Measurements from ENCODE around the gene OR7G2.

The OR7G2 gene

DNA sequence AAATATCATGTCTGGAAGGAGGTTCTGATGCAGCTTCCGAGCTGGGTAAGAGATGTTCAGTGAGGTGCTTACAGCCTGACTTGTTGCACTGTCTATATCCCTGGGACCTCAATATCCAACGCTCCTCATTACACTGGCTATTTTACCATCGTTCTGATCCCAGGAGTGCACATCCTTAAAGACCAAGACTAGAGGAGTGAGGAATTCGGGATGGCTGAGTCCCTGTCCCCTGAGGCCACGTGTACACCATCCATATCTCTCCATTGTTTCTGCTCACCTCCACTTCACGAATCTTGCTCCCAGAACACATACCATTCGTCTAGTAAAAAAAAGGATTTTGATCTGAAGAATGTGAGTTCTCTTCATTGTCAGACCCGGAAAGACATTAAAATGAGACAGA lies at the start of gene OR7G2:
Gene OR7G2 (minus strand): TSS at position 101 of the 400 bp plus-strand sequence. CDS start 4,232 bp downstream, outside the sequence.
- DNase-seq: no peak

- no peak for DNase-seq
Measured at GRCh38 chr19:9156304-9156703, 49.0 kb upstream of the OR7G2 start.

GRCh38 chr19:9155591-9155990 lies 48.3 kb upstream of the OR7G2 start:
- DNase-seq: no peak

DNA sequence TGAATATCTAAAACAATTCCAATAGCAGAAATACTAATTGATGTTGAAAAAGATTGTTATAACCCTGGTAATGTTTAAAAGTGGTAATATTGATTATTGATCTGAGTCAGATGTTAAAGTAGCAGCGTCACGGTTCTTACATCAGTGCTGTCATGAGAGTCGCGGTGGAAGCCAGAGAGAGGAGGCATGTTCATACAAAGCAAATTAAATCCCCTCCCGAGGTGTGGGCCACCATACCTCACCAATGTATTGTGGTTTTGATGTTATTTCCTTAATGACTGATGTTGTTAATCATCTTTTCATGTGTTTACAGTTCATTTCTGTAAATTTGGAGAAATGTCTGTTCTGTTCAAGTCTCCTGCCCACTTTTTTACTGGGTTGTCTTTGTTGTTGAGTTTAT lies 44.1 kb upstream of the OR7G2 start:
- DNase-seq: no peak

- no peak for DNase-seq
Measured at GRCh38 chr19:9150650-9151049, 43.4 kb upstream of the OR7G2 start.

DNA sequence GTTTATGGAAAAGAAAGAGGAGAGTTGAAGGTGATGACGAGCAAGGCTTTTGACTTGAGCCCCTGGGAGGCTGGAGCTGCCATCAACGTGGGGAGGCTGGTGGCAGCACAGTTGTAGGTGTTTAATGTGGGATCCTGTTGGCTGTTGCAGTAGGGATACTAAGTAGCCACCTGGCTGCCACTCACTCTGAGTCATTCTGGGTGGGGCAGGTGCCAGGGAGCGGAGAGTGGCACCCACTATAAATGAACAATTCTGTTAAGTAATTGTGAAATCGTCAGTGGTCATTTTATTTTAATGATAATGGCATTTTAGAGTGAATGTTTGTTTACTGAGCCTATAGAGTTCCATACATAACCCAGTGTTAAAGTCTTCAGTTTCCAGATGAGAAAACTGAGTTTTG lies 42.7 kb upstream of the OR7G2 start:
- no peak for DNase-seq

- no peak for DNase-seq
Measured at GRCh38 chr19:9148697-9149096, 41.4 kb upstream of the OR7G2 start.

DNA sequence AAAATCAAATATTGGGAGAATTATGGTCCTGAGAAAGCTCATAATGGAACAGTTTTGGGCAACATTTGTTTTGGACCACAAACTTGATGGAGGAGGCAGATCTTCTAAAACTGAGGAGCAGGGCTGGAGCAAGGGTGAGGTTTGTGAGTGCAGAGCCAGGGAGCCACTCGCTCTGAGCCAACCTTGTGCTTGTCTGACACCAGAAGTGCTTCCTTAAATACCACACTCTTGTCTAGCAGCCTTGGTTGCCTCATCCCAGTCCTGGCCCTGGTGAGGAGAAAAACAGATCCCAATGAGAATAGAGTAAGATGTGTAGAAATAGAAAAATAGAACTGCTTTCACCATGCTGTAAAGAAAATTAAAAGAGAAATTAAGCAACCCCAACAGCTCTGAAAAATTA lies 39.6 kb upstream of the OR7G2 start:
- no peak for DNase-seq

- no peak for DNase-seq
Measured at GRCh38 chr19:9144920-9145319, 37.6 kb upstream of the OR7G2 start.

- DNase-seq: peak; percentile 93
Measured at GRCh38 chr19:9140159-9140874, 33.0 kb upstream of the OR7G2 start, which contains the start of gene ZNF317. Gene ZNF317 (plus strand): TSS chr19:9140397. CDS start chr19:9156017, 15,620 bp downstream.

GRCh38 chr19:9139609-9140158 lies 32.4 kb upstream of the OR7G2 start:
- no peak for DNase-seq

- no peak for DNase-seq
Measured at GRCh38 chr19:9132422-9132821, 25.1 kb upstream of the OR7G2 start.

GRCh38 chr19:9130965-9131364 lies 23.7 kb upstream of the OR7G2 start:
- no peak for DNase-seq

DNA sequence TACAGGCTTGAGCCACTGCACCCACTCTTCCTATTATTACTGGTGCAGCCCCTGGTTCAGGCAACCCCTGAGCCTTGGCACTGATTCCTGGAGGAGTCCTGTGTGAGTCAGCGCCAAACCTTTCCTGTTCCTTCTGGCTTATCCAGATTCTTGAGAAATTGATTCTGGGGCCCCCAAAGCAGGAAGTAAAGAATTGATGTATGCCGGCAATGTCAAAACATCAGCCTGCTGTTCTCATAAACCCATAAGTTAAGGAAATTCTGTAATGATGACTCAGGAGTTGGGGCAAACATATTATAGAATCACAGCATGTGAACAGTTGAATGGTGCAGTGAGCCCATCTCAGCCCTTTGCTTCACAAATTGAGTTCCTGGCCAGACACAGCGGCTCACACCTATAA lies 20.9 kb upstream of the OR7G2 start:
- DNase-seq: no peak

DNA sequence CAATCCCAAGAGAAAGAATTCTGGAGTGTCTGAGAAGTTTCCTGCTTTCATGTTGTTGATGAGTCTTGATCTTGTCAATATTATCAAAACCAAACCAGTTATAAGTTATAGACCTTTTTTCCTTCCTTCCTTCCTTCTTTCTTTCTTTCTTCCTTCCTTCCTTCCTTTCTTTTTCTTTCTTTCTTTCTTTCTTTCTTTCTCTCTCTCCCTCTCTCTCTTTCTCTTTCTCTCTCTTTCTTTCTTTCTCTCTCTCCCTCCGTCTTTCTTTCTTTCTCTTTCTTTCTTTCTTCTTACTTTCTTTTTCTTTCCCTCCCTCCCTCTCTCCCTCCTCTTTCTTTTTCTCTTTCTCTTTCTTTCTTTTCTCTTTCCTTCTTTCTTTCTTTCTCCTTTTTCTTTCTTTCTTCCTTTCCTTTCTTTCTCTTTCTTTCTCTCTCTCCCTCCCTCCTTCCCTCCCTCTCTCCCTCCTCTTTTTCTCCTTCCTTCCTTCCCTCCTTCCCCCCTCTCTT lies 19.7 kb upstream of the OR7G2 start, which contains the start of gene OR7G3:
Gene OR7G3 (minus strand): TSS at position 51 of the 506 bp plus-strand sequence. CDS start 0 bp downstream, at position 51.
- DNase-seq: no peak

- no peak for DNase-seq
Measured at GRCh38 chr19:9116547-9116946, 9.3 kb upstream of the OR7G2 start.

- no peak for DNase-seq
Measured at GRCh38 chr19:9115307-9115813, 8.1 kb upstream of the OR7G2 start, which contains the start of gene OR7G1. Gene OR7G1 (minus strand): TSS chr19:9115763. CDS start chr19:9115763, 0 bp downstream.

DNA sequence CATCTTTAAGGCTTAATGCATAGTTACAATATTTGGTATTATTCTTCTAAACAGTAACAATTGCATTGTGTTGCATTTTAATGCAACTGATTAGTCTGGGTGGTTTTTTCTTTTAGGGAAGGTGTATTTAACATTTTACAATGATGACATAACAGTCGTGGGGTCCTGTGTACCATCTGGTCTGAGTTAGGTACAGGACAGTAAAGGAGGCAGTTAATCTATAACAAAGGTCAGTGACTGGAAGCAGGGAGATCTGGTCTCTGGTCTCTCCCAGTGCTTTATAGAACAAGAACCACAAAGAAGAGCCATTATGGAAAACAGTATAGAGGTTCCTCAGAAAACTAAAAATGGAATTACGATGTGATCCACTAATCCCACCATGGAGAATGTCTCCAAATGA lies 2.7 kb upstream of the OR7G2 start:
- DNase-seq: no peak

DNA sequence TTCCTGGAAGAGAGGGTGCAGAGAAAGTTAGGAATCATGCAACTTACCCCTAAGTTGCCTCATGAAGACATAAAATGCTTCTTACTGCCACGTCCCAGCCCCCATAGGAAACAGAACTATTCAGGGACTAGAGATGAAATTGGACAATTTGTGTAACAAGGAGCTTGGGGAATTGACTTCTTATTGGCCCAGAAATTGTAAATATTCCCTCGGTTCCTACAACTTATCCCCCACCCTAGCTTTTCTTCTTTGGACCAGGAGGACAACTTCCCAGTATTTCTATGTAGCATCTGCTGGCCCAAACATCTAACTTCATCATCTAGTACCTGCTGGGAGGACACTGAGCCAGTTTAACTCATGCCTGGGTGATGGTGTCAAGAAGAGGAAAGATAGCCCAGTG lies 20.5 kb downstream of the OR7G2 start, which contains the start of gene OR1M1:
Gene OR1M1 (plus strand): TSS at position 301 of the 400 bp plus-strand sequence. CDS start 6,184 bp downstream, outside the sequence.
- no peak for DNase-seq

DNA sequence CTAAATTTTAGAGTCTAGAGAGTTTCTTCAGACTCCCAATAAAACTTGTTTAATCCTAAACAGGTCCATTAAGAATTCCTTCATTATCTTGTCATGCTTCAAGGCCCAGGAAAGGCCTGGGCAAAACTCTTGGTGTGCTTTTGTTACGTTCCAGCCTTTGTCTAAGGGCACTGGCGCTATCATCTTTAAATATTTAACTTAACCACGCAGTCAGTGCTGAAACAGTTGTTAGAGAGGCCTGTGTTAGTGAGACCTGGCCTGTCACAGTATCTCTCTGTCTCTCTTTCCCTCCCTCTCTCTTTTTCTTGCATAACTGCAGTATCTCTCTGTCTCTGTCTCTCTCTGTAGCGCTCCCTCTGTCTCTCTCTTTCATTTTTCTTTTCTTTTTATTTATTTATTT lies 28.6 kb downstream of the OR7G2 start:
- no peak for DNase-seq

DNA sequence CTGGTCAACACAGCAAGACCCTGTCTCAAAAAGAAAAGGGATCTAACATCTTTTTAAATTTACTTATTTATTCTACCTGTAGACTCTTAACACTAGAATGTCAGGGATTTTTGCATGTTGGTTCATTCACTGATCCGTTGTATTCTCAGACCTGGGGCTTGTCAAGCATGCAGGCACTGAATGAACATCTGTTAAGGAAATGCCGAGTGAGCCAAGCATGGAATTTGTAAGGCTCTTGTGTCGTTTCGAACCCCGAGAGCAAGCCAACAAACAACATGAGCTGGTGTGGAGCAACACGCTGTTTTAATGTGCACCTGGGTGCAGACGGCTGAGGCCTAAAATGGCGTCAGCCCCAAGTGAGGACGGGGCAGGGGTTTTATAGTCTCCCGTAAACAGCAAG lies 30.4 kb downstream of the OR7G2 start:
- DNase-seq: no peak

GRCh38 chr19:9075064-9075949 lies 32.0 kb downstream of the OR7G2 start:
- DNase-seq: no peak

- DNase-seq: no peak
Measured at GRCh38 chr19:9073806-9074205, 33.5 kb downstream of the OR7G2 start.

All from NCI-H1092 treated with DMSO at 0.1 percent for 48 hours (cell line).